Cardiac muscle cell (in vitro differentiated cells and primary cell): ENCODE data around the gene LRRC47. TPM values are rescaled to one million over a fixed set of nuclear protein-coding genes. Genes with fewer than 3 reads are reported as not detected.

Experiments
- DNase-seq, 2 donors: peaks; one replicate each; pipeline versions ENCODE4 v3.0.0 to v3.0.0-alpha.2; 2010 to 2017; ENCODE audit warnings: low read depth in 1 of 2, low spot score in 1 of 2
- H3K27ac ChIP-seq: fragments of 200-600 bp; sonication (generic); 2 replicates; pipeline ENCODE4 v1.5.1; 2016
- H3K27me3 ChIP-seq: fragments of 200-600 bp; sonication (generic); 2 replicates; pipeline ENCODE4 v1.6.0; 2016; ENCODE audit warnings: control low read depth
- H3K36me3 ChIP-seq: fragments of 200-600 bp; sonication (generic); 2 replicates; pipeline ENCODE4 v1.5.1; 2016; ENCODE audit warnings: control low read depth
- H3K4me1 ChIP-seq: fragments of 200-600 bp; sonication (generic); 2 replicates; pipeline ENCODE4 v1.8.1; 2017; ENCODE audit warnings: low read depth, mild to moderate bottlenecking, mixed run types
- H3K4me3 ChIP-seq: fragments of 200-600 bp; sonication (generic); 2 replicates; pipeline ENCODE4 v1.5.1; 2016; ENCODE audit warnings: mild to moderate bottlenecking
- H3K9me3 ChIP-seq: fragments of 200-600 bp; sonication (generic); 2 replicates; pipeline ENCODE4 v1.5.1; 2017; ENCODE audit warnings: low read depth, mild to moderate bottlenecking, control low read depth
- CTCF ChIP-seq: IDR thresholded peaks from 2 replicates; pipeline ENCODE4 v1.5.1; 2012; ENCODE audit warnings: low read depth, mild to moderate bottlenecking, low read length
- polyA plus RNA-seq: library from polyadenylated mRNA; unstranded; fragments of >200 nt; fragmentation: Nextera tagmentation; extraction: Ambion mirVana; gene quantifications from 2 replicates; pipeline ENCODE4 v1.2.1, GENCODE V29; 2016
- total RNA-seq: library from RNA; depleted of rRNA; stranded (reverse); fragments of >200 nt; gene quantifications from 2 replicates; pipeline ENCODE4 v1.2.3, GENCODE V29; 2016

LRRC47 gene
- total and polyA plus RNA-seq, 2 experiments from 2014 or later, result 61.5 to 67.5 TPM

DNA sequence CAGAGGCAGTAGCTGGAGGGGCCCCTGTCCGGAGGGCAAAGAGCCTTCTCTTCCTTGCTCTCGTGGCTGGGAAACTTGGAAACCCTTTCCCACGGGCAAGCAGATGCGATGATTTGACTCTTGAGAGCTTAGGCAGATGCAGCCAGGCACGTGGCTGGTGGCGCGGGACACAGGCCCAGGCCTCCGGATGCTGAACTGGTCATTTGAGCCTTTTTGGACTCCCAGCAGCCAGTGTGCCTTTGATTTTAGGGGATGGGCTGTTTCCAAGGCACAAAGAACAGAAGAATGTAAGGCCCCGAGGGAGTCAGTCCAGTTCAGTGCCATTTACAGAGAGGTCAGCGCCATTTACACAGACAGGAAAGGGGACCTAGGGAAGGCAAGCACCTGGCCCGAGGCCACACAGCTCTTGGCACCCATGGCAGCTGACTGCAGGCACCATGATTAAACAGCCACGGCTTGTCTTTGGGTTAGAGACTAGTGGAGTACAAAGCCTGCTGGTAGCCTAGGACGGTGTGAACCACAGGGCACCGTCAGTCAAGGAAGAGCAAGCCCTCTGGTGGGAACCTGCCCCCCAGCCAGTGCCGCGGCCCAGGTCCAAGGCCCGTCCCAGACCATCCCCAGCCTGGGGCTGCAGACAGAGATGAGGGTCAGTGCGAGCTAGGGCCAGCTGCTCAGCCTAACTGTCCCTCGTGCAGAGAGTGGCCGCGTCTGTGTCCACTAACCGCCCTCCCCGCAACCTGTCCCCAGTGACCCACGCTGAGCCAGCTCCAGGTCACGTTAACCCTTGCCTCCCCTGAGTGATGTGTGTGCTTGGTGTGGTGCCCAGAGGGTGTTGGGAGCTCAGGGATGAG is 64.5 kb downstream of the LRRC47 start:
- Histone ChIP-seq H3K9me3 (no peaks in the 10 kb centered on the region), H3K27ac (no peak overlapping the region), H3K4me3 (no peak overlapping the region), H3K36me3 (peaks cover 3% of the 10 kb centered on the region), H3K27me3 (no peaks in the 10 kb centered on the region), H3K4me1 (no peaks in the 10 kb centered on the region)
- no peak for DNase-seq
- no peak for TF ChIP-seq CTCF

GRCh38 chr1:3730543-3731247 is 65.6 kb downstream of the LRRC47 start:
- no peaks in the 10 kb centered on the region for H3K4me1 ChIP-seq
- no peaks in the 10 kb centered on the region for H3K9me3 ChIP-seq
- no peak overlapping the region for H3K27ac ChIP-seq
- TF ChIP-seq CTCF, result no peak
- no peak for DNase-seq
- no peaks in the 10 kb centered on the region for H3K27me3 ChIP-seq
- no peaks in the 10 kb centered on the region for H3K36me3 ChIP-seq
- H3K4me3 ChIP-seq, result no peak overlapping the region

DNA sequence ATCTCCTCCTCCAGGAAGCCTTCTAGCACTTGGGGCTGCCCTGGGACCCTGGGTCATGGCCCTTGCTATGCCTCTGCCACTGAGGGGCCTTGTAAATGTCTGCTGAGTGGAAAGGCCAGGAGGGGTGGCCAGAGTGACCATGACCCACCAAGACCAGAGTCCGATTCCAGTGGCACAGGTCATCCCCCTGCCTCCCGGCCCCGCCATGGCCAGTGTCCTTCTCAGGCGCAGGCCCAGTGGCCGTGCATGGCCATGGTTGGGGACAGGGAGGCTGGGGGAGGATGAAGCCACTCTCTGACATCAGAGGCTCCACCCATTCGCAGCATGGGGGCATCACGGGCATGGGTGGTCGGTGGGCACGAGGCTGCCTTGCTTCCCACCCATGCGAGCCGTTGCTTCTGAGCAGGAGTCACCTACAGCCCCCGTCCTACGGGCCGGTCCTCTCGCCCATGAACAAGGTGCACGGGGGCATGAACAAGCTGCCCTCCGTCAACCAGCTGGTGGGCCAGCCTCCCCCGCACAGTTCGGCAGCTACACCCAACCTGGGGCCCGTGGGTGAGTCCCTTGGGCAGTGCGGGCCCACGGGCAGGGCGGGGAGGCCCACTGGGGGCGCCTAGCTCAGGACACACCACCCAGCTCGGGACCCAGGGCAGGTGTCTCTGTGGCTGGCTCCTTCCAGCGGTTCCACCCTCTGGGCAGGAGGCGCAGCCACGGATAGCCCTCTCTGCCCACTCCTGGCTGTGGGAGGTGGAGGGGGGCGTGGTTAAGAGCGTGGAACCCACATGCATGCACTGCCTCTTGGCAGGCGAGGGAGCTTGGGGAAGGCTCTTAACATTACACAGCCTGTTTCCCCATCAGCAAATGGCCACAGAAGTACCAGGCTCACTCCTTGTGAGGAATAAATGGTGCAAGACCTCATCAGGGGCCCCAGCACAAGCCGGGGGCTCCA is 66.4 kb downstream of the LRRC47 start:
- no peaks in the 10 kb centered on the region for H3K9me3 ChIP-seq
- H3K4me3 ChIP-seq, result no peak overlapping the region
- H3K27ac ChIP-seq, result no peak overlapping the region
- no peaks in the 10 kb centered on the region for H3K36me3 ChIP-seq
- no peaks in the 10 kb centered on the region for H3K4me1 ChIP-seq
- TF ChIP-seq CTCF, result no peak
- DNase-seq, result peak in 1 of 2 donors; percentile 7
- H3K27me3 ChIP-seq, result no peaks in the 10 kb centered on the region

Other genes with a start within 250 kb of the LRRC47 start
- gene MEGF6, start 185.0 kb downstream of the LRRC47 start, total RNA-seq, result 12.6 and 31.7 TPM in 2 replicates
- 11.1 and 24.5 TPM in 2 replicates for gene MEGF6, start 185.0 kb downstream of the LRRC47 start, polyA plus RNA-seq
- gene TPRG1L, start 171.5 kb downstream of the LRRC47 start, total RNA-seq, result 9.3 and 16.0 TPM in 2 replicates
- gene TPRG1L, start 171.5 kb downstream of the LRRC47 start, polyA plus RNA-seq, result 18.8 and 32.3 TPM in 2 replicates
- gene WRAP73, start 146.4 kb downstream of the LRRC47 start, total RNA-seq, result 21.6 and 24.2 TPM in 2 replicates
- 25.9 and 27.1 TPM in 2 replicates for gene WRAP73, start 146.4 kb downstream of the LRRC47 start, polyA plus RNA-seq
- not detected in 2 replicates for gene TP73, start 144.0 kb downstream of the LRRC47 start, total RNA-seq
- 0.87 and 1.0 TPM in 2 replicates for gene TP73, start 144.0 kb downstream of the LRRC47 start, polyA plus RNA-seq
- gene CCDC27, start 44.0 kb downstream of the LRRC47 start, total RNA-seq, result 0.09 TPM in 1 of 2 replicates, not detected in the other
- gene CCDC27, start 44.0 kb downstream of the LRRC47 start, polyA plus RNA-seq, result 0.56 and 0.71 TPM in 2 replicates
- gene SMIM1, start 23.7 kb downstream of the LRRC47 start, total RNA-seq, result 20.9 and 28.4 TPM in 2 replicates
- 25.8 and 39.3 TPM in 2 replicates for gene SMIM1, start 23.7 kb downstream of the LRRC47 start, polyA plus RNA-seq
- gene CEP104, start 60.7 kb upstream of the LRRC47 start, total RNA-seq, result 17.9 and 21.4 TPM in 2 replicates
- gene CEP104, start 60.7 kb upstream of the LRRC47 start, polyA plus RNA-seq, result 26.3 and 32.4 TPM in 2 replicates
- gene DFFB, start 61.0 kb upstream of the LRRC47 start, total RNA-seq, result 8.0 and 9.7 TPM in 2 replicates
- gene DFFB, start 61.0 kb upstream of the LRRC47 start, polyA plus RNA-seq, result 6.5 and 7.2 TPM in 2 replicates
- gene C1orf174, start 103.8 kb upstream of the LRRC47 start, total RNA-seq, result 20.3 and 22.2 TPM in 2 replicates
- 17.6 and 26.1 TPM in 2 replicates for gene C1orf174, start 103.8 kb upstream of the LRRC47 start, polyA plus RNA-seq